HG03108 (cell line): ENCODE results near the gene KIAA1549.
"Not testable (repeated sequence)": the region's sequence is repeated elsewhere in the genome, so short reads cannot be mapped to it uniquely, and the experiment has no call there.

Experiments
- ATAC-seq: cut with Tn5 transposase; IDR thresholded peaks from one replicate; pipeline ENCODE4 v1.9.1; 2021; ENCODE audit warnings: moderate library complexity; ENCODE audit not compliant: unreplicated experiment

The KIAA1549 gene

DNA sequence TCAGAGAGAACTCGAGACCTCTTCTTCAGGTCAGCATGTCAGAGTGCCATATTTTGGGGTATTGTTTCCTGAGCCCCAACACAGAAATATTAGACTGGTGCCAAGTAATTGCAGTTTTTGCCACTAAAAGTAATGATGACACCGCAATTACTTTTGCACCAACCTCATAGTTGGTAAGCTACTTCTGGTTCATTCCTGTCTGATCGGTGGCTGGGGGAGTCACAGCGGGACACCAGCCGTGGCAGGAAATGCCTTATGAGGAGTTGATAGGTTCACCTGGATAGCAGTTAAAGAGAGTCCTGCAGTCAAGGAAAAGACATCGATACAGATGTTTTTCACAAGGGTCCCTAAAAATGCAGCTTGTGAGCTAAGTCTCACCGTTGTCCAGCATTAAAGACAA, 159.3 kb downstream of the KIAA1549 start:
- no peak for ATAC-seq

- ATAC-seq, result no peak
These were observed 161.6 kb downstream of the KIAA1549 start for GRCh38 chr7:138819625-138820024.

GRCh38 chr7:138816650-138817049, 164.5 kb downstream of the KIAA1549 start:
- ATAC-seq, result no peak

DNA sequence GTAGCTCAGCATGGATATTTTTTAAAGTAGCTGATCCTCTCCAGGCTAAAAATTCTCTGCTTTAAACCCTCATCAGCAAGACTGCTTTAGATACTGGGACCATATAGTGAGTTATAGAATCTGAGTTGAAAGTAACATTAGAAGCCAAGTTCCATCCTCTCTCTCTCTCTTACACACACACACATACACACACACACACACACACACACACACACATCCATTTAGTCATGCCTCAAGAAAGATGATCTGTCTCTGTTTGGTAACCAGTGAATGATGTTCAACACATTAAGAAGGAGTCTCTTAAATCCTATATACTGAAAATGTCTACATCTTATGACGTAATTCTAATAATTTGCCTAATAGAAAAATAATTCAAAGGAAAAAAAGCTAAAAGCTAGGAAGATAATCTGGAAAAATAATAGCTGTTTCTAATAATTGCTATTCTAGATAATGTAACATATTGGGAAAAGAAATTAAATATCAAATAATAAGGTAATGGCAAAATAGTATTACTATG, 166.3 kb downstream of the KIAA1549 start:
- no peak for ATAC-seq

DNA sequence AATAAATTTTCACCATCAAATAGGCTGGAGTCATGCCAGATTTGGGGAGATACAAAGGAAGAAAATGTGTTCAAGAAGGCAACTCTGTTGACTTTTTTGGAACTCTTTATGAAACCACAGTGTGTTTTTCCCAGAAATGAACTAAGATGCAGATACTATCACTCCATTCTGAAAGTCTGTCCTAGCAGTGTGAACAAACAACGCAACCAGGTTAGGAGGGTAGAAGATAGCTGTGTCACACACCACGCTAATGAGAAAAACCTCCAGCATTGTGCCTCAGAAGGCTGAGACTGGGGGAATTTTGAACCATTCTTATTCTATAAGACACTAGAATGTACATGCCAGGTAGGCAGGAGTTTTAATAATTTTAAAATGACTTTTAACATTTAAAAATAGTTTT, 167.2 kb downstream of the KIAA1549 start:
- ATAC-seq, result no peak

- not testable (repeated sequence) for ATAC-seq
These were observed 169.9 kb downstream of the KIAA1549 start for GRCh38 chr7:138811327-138811726.

GRCh38 chr7:138809346-138809745, 171.8 kb downstream of the KIAA1549 start:
- no peak for ATAC-seq

DNA sequence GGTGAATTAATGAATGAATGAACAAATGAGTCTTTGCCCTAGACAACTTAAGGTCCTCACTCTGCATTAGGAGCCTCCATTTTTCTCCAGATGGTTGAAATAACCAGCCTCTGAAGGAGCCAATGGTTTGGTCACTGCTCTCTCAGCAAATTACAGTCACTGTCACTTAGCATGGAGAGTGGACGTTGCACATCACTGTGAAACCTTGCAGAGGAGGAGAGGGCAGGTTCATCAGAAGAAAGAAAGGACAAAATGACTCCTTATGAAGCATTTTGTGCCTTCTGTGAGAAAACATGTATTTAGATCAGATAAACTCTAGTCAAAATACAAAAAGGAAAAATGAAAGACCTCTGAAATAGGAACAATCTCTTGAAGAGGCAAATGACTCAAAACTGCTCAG, 176.6 kb downstream of the KIAA1549 start:
- ATAC-seq, result no peak

GRCh38 chr7:138802706-138803105, 178.5 kb downstream of the KIAA1549 start:
- ATAC-seq, result no peak

DNA sequence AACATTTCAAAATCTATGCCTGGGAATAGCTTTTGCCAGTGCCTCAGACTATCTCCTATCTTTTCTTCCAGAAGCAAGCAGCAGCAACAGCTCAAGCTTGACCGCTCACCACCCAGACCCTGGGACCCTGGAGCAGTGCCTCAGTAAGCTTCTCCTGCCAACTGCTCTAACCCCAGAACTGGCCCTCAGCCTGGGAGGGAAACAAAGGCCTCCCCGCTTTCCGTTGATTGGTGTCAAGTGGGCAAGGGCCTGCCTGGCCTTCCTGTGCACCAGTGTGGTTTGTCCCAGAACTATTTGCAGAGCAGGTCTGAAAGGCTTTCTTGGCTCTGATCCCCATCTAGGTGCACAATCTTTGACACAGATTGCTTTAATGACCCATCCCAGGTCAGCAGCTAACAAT, 179.9 kb downstream of the KIAA1549 start:
- no peak for ATAC-seq

DNA sequence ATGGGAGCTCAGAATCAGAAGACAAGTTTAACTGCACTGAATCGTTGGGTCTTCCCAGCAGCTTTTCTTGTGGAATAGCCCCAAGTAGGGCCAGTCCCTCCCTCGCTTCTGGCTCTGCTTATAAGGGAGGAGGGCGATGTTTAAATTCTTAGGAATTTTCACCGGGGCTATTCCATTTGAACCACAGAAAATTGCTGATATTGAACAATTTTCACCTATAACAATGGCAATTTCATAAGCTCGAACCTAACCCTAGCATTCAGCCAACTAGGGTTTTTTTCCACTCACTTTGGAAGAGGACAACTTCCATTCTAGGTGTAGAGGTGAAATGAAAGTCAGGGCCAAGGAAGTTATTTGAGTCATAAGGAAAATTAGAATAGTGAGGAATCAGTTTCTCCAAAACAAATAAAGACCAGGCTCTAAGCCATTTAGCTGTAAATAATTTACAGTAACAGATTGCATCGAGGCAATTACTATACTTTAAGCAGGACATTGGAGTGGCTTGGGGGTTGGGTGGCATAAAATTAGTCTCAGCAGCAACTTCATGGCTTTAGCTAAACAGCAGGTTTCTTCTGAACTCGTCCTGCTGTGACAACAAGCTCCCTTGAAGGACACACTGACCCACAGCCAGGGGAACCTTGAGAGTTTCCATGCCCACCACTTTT, 181.7 kb downstream of the KIAA1549 start:
- ATAC-seq, result no peak

GRCh38 chr7:138798836-138799235, 182.4 kb downstream of the KIAA1549 start:
- ATAC-seq, result no peak

DNA sequence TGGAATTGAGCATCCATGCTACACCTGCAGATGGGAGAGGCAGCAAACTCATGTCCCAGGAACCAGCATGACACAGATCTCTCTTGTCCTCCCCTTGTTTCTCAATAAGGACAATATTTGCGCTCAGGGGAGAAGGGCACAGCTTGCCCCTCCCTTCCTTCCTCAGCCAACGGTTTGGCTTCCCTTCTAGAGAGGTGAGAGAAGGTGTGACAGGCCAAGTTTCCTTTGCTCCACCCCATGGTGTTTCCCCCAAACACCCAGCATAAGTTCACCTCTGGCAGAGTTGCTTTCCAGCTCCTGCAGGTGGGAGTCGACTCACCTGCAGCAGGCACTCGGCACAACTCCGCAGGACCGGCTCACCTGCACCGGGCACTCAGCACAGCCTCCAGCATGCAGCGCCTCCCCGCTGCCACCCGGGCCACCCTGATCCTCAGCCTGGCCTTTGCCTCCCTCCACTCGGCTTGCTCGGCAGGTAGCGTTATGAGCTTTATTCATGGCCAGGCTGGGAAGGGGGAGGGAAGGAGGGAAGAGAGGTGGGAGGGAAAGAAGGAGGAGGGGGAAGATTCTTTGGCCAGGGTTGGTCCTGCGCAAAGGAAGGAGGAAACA, 183.4 kb downstream of the KIAA1549 start, which contains the start of the genes ATP6V0A4 and TMEM213:
TSS of gene ATP6V0A4 (minus strand) at position 482 of the 606 bp plus-strand sequence. CDS start 26,949 bp downstream, outside the sequence.
TSS of gene TMEM213 (plus strand) at position 280 of the 606 bp plus-strand sequence. CDS start at position 391, 111 bp downstream.
- ATAC-seq, result no peak

- ATAC-seq, result not testable (repeated sequence)
These were observed 184.1 kb downstream of the KIAA1549 start for GRCh38 chr7:138797046-138797445.

DNA sequence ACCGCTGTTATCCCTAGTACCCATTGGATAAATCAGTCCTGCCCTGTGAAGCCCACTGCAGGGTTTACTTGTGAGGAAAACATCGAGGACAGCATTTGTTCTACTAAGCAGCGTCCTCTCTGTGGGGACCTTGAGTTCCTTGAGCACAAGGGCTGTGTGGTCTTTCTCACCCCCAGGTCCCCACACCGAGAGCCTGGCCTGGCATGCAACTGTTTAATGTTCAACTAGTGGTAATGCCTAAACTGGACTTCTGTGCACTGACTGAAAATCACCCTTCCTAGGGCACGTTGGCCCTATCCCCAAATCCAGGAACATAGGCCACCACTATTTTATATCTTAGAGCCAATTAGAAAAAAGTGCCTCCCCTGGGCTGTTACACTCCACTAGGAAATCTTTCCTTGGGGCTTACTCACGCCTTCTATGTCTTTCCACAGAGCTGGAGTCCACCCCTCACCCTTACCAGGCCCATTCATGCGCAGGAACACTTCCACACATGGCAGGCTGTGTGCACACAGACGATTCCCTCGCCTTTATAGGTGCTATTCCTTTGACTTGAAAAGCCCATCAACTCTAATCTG, 185.1 kb downstream of the KIAA1549 start:
- ATAC-seq, result no peak

DNA sequence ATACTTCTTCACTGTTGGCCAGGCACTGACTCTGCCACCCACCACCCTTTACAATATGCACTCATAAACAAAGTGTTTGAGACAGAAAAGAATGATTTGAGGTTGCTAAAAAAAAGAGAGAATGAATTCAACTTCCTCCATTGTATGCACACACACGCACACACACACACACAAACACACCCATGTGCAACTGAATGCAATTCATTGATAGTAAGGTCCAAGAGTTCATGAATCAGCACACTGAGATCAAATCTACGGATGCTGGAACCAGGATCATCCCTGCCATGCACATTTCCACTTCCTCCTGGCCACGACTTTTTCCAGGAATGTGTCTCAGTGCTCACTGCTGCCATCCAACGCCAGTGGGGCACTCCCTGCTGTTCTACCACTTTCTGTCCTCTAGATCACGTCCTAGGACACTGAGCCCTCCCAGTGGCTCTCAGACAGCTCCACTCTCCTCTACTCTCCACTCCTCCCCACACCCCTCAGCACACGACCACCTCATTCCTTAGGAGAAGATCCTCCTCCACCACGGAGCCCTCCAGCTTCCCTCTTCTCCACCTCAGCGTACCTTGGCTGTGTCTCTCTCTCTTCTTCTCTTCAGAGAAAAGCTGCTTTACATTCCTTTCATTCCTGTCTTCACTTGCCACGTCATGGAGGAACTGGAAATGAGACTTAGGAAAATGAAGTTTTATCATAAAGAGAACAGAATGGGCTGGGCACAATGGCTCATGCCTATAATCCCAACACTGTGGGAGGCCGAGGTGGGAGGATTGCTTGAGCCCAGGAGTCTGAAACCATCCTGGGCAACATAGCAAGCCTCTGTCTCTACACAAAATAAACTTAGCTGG, 195.4 kb downstream of the KIAA1549 start:
- ATAC-seq, result no peak

- no peak for ATAC-seq
These were observed 196.5 kb downstream of the KIAA1549 start for GRCh38 chr7:138784692-138785091.
